WTC11 (cell line): ENCODE data around the gene UMODL1. TPM values are rescaled to one million over a fixed set of nuclear protein-coding genes. Genes with fewer than 3 reads are reported as not detected.

Experiments
- ATAC-seq: fragments of 200-7000 bp; cut with Tn5 transposase; 2 replicates; pipeline ENCODE4 v1.10.0; 2021; ENCODE audit warnings: mild to moderate bottlenecking, moderate library complexity
- CTCF ChIA-PET: fragments of 300-600 bp; sonication (Branson Sonifier 250); formaldehyde crosslinking; loops from one replicate; lab custom pipeline; 2021; ENCODE audit warnings: antibody characterized with exemption; lab: Charles Lee
- POLR2A ChIA-PET: fragments of 350-600 bp; sonication (Branson Sonifier 250); formaldehyde crosslinking; loops from one replicate; lab custom pipeline; 2021; ENCODE audit warnings: antibody characterized with exemption; lab: Charles Lee
- DNase-seq: peaks from one replicate; pipeline ENCODE4 v3.0.0; 2021; ENCODE audit warnings: low spot score
- H3K27ac Mint-ChIP-seq: 2 replicates; pipeline ENCODE4 v1.8.0; 2021; ENCODE audit warnings: mixed read lengths
- H3K27me3 Mint-ChIP-seq: 2 replicates; pipeline ENCODE4 v1.8.0; 2021; ENCODE audit warnings: low read depth, mild to moderate bottlenecking, moderate library complexity, mixed read lengths
- H3K36me3 Mint-ChIP-seq: 2 replicates; pipeline ENCODE4 v1.8.0; 2021; ENCODE audit warnings: mixed read lengths
- H3K4me1 Mint-ChIP-seq: 2 replicates; pipeline ENCODE4 v1.8.0; 2022; ENCODE audit warnings: mixed read lengths
- H3K4me3 Mint-ChIP-seq: 2 replicates; pipeline ENCODE4 v1.8.0; 2021; ENCODE audit warnings: mild to moderate bottlenecking, moderate library complexity, mixed read lengths
- H3K9me3 Mint-ChIP-seq: 2 replicates; pipeline ENCODE4 v1.8.0; 2021; ENCODE audit warnings: mixed read lengths
- AFF4 ChIP-seq: sonication (generic); formaldehyde crosslinking; IDR thresholded peaks from 2 replicates; pipeline ENCODE4 v1.8.1; 2023; ENCODE audit warnings: mild to moderate bottlenecking, missing genetic modification reagents, borderline replicate concordance
- FOXJ3 ChIP-seq: sonication (generic); formaldehyde crosslinking; IDR thresholded peaks from 2 replicates; pipeline ENCODE4 v1.9.0; 2021; ENCODE audit warnings: missing genetic modification reagents, mild to moderate bottlenecking, borderline replicate concordance
- GTF2I ChIP-seq: fragments of 250-450 bp; sonication (Bioruptor Pico); conservative IDR thresholded peaks from 2 replicates; pipeline ENCODE4 v1.4.0; 2021; ENCODE audit warnings: mild to moderate bottlenecking
- HMGXB4 ChIP-seq: sonication (generic); formaldehyde crosslinking; IDR thresholded peaks from 2 replicates; pipeline ENCODE4 v1.8.1; 2023; ENCODE audit warnings: mild to moderate bottlenecking, moderate library complexity, missing genetic modification reagents
- KAT7 ChIP-seq: sonication (generic); formaldehyde crosslinking; IDR thresholded peaks from 2 replicates; pipeline ENCODE4 v1.8.1; 2023; ENCODE audit warnings: missing genetic modification reagents, mild to moderate bottlenecking, borderline replicate concordance
- MYBL2 ChIP-seq: sonication (generic); formaldehyde crosslinking; IDR thresholded peaks from 2 replicates; pipeline ENCODE4 v1.8.1; 2023; ENCODE audit warnings: mild to moderate bottlenecking, moderate library complexity, missing genetic modification reagents
- NFATC4 ChIP-seq: fragments of 250-450 bp; sonication (Bioruptor Pico); IDR thresholded peaks from 2 replicates; pipeline ENCODE4 v1.9.0; 2021; ENCODE audit warnings: mild to moderate bottlenecking
- NFYB ChIP-seq: sonication (generic); formaldehyde crosslinking; conservative IDR thresholded peaks from 2 replicates; pipeline ENCODE4 v1.8.0; 2022; ENCODE audit warnings: low read depth, missing genetic modification reagents
- NR1H2 ChIP-seq: sonication (generic); formaldehyde crosslinking; IDR thresholded peaks from 2 replicates; pipeline ENCODE4 v1.9.0; 2021; ENCODE audit warnings: mild to moderate bottlenecking, moderate library complexity, missing genetic modification reagents
- NR3C1 ChIP-seq: sonication (generic); formaldehyde crosslinking; conservative IDR thresholded peaks from 2 replicates; pipeline ENCODE4 v1.8.1; 2023; ENCODE audit warnings: low read depth, mild to moderate bottlenecking, missing genetic modification reagents
- PRDM15 ChIP-seq: sonication (generic); formaldehyde crosslinking; IDR thresholded peaks from 2 replicates; pipeline ENCODE4 v1.8.0; 2022; ENCODE audit warnings: missing genetic modification reagents
- PREB ChIP-seq: sonication (generic); formaldehyde crosslinking; IDR thresholded peaks from 2 replicates; pipeline ENCODE4 v1.8.1; 2022; ENCODE audit warnings: mild to moderate bottlenecking, missing genetic modification reagents, moderate library complexity, borderline replicate concordance
- ZNF416 ChIP-seq: fragments of 250-450 bp; sonication (Bioruptor Pico); IDR thresholded peaks from 2 replicates; pipeline ENCODE4 v1.9.0; 2021; ENCODE audit warnings: mild to moderate bottlenecking, inconsistent platforms
- total RNA-seq: library from RNA; stranded (reverse); gene quantifications from 3 replicates; pipeline ENCODE4 v1.2.3, GENCODE V29; 2021
- TF ChIP-seq, protein P1 (sequence below): sonication (generic); formaldehyde crosslinking; IDR thresholded peaks from 2 replicates; pipeline ENCODE4 v1.8.1; 2022; ENCODE audit warnings: low read depth, mild to moderate bottlenecking, moderate library complexity, missing genetic modification reagents, borderline replicate concordance
- TF ChIP-seq, protein P2 (sequence below): sonication (generic); formaldehyde crosslinking; IDR thresholded peaks from 2 replicates; pipeline ENCODE4 v1.8.1; 2023; ENCODE audit warnings: mild to moderate bottlenecking, missing genetic modification reagents
- TF ChIP-seq, protein P3 (sequence below): fragments of 250-450 bp; sonication (Bioruptor Pico); IDR thresholded peaks from 2 replicates; pipeline ENCODE4 v1.9.0; 2021; ENCODE audit warnings: mild to moderate bottlenecking, borderline replicate concordance

The UMODL1 gene
- total RNA-seq, 1 experiment from 2014 or later: not detected

DNA sequence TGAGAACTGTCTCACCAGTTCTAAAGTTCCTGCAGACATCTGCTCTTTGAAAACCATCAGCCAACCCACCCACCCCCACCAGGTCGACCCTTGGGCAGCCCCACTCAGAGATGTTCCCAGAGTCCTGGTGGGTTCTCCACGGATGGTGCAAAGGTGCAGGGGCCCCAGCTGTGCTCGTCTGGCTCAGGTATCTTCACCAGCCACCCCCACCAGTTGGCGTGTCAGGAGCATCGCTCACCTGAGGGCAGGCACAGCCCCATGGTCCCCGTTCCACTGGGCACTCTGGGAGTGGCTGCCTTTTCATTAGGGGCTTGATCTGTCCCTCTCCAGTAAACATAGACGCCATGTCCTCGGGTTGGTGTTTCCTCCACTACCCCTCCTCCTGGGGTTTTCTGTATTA, 70.5 kb downstream of the UMODL1 start (continued):
- TF ChIP-seq HMGXB4 (CRISPR knock-in tag) (no peak), KAT7 (CRISPR knock-in tag) (no peak), GTF2I (no peak)
- TF ChIP-seq, all 79 proteins: peak for 0

DNA sequence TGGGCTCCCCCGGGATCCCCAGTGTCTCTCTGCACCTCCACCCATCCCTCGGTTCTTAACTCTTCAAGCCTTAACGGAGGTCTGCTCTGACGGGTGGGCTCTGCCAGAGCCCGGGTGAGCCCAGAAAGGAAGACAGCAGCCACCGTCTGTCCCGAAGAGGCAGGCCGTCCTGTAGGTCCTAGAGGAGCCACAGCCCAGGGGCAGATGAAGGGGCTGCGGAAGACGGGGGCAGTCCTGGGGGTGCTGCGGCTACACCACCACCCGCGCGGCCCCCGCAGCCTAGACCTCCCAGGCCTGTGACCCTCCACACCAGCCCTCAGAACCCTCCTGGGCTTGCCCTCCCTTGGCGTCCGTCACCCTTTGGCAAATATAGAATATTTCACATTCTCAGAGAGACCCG, 71.0 kb downstream of the UMODL1 start:
- Mint-ChIP-seq H3K4me3 (no peak overlapping the region), H3K4me1 (no peaks in the 10 kb centered on the region), H3K27me3 (no peaks in the 10 kb centered on the region), H3K9me3 (no peaks in the 10 kb centered on the region), H3K27ac (no peak overlapping the region), H3K36me3 (no peaks in the 10 kb centered on the region)
- DNase-seq (no peak), ATAC-seq (no peak)
- POLR2A ChIA-PET: no interaction called here
- CTCF ChIA-PET: interaction anchor here (0.6 kb wide), 2 partner anchors 34 to 117 kb away, joined by 3 read pairs; no protein-coding TSS in a partner anchor
- TF ChIP-seq NR1H2 (CRISPR knock-in tag): no peak
- TF ChIP-seq, protein P1, sequence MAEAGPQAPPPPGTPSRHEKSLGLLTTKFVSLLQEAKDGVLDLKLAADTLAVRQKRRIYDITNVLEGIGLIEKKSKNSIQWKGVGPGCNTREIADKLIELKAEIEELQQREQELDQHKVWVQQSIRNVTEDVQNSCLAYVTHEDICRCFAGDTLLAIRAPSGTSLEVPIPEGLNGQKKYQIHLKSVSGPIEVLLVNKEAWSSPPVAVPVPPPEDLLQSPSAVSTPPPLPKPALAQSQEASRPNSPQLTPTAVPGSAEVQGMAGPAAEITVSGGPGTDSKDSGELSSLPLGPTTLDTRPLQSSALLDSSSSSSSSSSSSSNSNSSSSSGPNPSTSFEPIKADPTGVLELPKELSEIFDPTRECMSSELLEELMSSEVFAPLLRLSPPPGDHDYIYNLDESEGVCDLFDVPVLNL (CRISPR knock-in tag): no peak
- no peak for TF ChIP-seq PRDM15 (CRISPR knock-in tag)
- no peak for TF ChIP-seq ZNF416 (CRISPR knock-in tag)
- TF ChIP-seq NR3C1 (CRISPR knock-in tag): no peak
- no peak for TF ChIP-seq FOXJ3 (CRISPR knock-in tag)
- TF ChIP-seq AFF4 (CRISPR knock-in tag): no peak
- no peak for TF ChIP-seq PREB (CRISPR knock-in tag)
- no peak for TF ChIP-seq MYBL2 (CRISPR knock-in tag)
- TF ChIP-seq NFATC4: no peak
- TF ChIP-seq, protein P2, sequence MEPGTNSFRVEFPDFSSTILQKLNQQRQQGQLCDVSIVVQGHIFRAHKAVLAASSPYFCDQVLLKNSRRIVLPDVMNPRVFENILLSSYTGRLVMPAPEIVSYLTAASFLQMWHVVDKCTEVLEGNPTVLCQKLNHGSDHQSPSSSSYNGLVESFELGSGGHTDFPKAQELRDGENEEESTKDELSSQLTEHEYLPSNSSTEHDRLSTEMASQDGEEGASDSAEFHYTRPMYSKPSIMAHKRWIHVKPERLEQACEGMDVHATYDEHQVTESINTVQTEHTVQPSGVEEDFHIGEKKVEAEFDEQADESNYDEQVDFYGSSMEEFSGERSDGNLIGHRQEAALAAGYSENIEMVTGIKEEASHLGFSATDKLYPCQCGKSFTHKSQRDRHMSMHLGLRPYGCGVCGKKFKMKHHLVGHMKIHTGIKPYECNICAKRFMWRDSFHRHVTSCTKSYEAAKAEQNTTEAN: no peak
- no peak for TF ChIP-seq NFYB
- TF ChIP-seq, protein P3, sequence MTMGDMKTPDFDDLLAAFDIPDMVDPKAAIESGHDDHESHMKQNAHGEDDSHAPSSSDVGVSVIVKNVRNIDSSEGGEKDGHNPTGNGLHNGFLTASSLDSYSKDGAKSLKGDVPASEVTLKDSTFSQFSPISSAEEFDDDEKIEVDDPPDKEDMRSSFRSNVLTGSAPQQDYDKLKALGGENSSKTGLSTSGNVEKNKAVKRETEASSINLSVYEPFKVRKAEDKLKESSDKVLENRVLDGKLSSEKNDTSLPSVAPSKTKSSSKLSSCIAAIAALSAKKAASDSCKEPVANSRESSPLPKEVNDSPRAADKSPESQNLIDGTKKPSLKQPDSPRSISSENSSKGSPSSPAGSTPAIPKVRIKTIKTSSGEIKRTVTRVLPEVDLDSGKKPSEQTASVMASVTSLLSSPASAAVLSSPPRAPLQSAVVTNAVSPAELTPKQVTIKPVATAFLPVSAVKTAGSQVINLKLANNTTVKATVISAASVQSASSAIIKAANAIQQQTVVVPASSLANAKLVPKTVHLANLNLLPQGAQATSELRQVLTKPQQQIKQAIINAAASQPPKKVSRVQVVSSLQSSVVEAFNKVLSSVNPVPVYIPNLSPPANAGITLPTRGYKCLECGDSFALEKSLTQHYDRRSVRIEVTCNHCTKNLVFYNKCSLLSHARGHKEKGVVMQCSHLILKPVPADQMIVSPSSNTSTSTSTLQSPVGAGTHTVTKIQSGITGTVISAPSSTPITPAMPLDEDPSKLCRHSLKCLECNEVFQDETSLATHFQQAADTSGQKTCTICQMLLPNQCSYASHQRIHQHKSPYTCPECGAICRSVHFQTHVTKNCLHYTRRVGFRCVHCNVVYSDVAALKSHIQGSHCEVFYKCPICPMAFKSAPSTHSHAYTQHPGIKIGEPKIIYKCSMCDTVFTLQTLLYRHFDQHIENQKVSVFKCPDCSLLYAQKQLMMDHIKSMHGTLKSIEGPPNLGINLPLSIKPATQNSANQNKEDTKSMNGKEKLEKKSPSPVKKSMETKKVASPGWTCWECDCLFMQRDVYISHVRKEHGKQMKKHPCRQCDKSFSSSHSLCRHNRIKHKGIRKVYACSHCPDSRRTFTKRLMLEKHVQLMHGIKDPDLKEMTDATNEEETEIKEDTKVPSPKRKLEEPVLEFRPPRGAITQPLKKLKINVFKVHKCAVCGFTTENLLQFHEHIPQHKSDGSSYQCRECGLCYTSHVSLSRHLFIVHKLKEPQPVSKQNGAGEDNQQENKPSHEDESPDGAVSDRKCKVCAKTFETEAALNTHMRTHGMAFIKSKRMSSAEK: no peak
